WERI-Rb-1 (cell line): ENCODE results near the gene KLRC4.

Experiments used
- DNase-seq: peaks from one replicate; pipeline ENCODE4 v3.0.0-alpha.2; 2020
- H3K27ac ChIP-seq: fragments of 250-450 bp; sonication (Bioruptor Pico); 2 replicates; pipeline ENCODE4 v1.5.1; 2020; ENCODE audit warnings: mild to moderate bottlenecking, moderate library complexity
- H3K27me3 ChIP-seq: fragments of 250-450 bp; sonication (Bioruptor Pico); 2 replicates; pipeline ENCODE4 v1.5.1; 2021; ENCODE audit warnings: mild to moderate bottlenecking, low read depth, moderate library complexity; ENCODE audit not compliant: insufficient read depth, severe bottlenecking
- H3K36me3 ChIP-seq: fragments of 250-450 bp; sonication (Bioruptor Pico); 2 replicates; pipeline ENCODE4 v1.5.1; 2020; ENCODE audit warnings: mild to moderate bottlenecking, moderate library complexity
- H3K4me3 ChIP-seq: 2 replicates; pipeline ENCODE4 v1.5.1; 2011; ENCODE audit warnings: low read depth, mild to moderate bottlenecking, control low read depth, low read length
- H3K9me3 ChIP-seq: fragments of 250-450 bp; sonication (Bioruptor Pico); 2 replicates; pipeline ENCODE4 v1.5.1; 2021; ENCODE audit warnings: mild to moderate bottlenecking, moderate library complexity; ENCODE audit not compliant: severe bottlenecking
- CTCF ChIP-seq: IDR thresholded peaks from 2 replicates; pipeline ENCODE4 v1.5.1; 2011; ENCODE audit warnings: low read depth, mild to moderate bottlenecking, control low read depth, inconsistent platforms, low read length

KLRC4 gene

GRCh38 chr12:10361084-10361483 lies 48.5 kb downstream of the KLRC4 start:
- Histone ChIP-seq H3K27ac (no peak overlapping the region), H3K4me3 (no peak overlapping the region), H3K36me3 (no peaks in the 10 kb centered on the region), H3K9me3 (no peaks in the 10 kb centered on the region), H3K27me3 (no peaks in the 10 kb centered on the region)
- TF ChIP-seq CTCF = no peak
- no peak for DNase-seq

GRCh38 chr12:10358969-10359368 lies 50.6 kb downstream of the KLRC4 start:
- H3K27ac ChIP-seq = no peak overlapping the region
- no peaks in the 10 kb centered on the region for H3K36me3 ChIP-seq
- DNase-seq = no peak
- H3K9me3 ChIP-seq = no peaks in the 10 kb centered on the region
- no peaks in the 10 kb centered on the region for H3K27me3 ChIP-seq
- H3K4me3 ChIP-seq = no peak overlapping the region
- no peak for TF ChIP-seq CTCF

DNA sequence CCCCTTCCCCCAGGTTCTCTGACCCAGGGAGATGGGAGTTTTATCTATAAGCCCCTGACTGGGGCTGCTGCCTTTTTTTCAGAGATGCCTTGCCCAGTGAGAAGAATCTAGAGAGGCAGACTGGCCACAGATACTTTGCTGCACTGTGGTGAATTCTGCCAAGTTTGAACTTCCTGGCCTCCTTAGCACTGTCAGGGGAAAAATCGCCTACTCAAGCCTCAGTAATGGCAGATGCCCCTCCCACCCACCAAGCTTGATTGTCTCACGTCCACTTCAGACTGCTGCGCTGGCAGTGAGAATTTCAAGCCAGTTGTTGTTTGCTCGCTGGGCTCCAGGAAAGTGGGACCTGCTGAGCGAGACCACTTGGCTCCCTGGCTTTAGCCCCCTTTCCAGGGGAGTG lies 51.4 kb downstream of the KLRC4 start:
- TF ChIP-seq CTCF = no peak
- H3K4me3 ChIP-seq = no peak overlapping the region
- no peaks in the 10 kb centered on the region for H3K27me3 ChIP-seq
- no peaks in the 10 kb centered on the region for H3K9me3 ChIP-seq
- H3K27ac ChIP-seq = no peak overlapping the region
- no peaks in the 10 kb centered on the region for H3K36me3 ChIP-seq
- DNase-seq = no peak
